K562 (cell line): ENCODE data around the gene ITPR3.

Source experiments
- CTCF ChIP-seq, 3 experiments: IDR thresholded peaks in 2 of 3; conservative IDR thresholded peaks in 1 of 3; 2 replicates each; pipeline ENCODE4 v1.5.1; 2011 to 2012; ENCODE audit warnings: low read length in 3 of 3, mild to moderate bottlenecking in 3 of 3, control low read depth in 2 of 3, improper control_type of control experiment in 1 of 3, inconsistent platforms in 1 of 3, low read depth in 1 of 3, mixed read lengths in 1 of 3, moderate library complexity in 1 of 3; ENCODE audit not compliant: insufficient read depth in 2 of 3
- IRF2 ChIP-seq: sonication (generic); formaldehyde crosslinking; IDR thresholded peaks from 2 replicates; pipeline ENCODE4 v1.8.1; 2022; ENCODE audit warnings: mild to moderate bottlenecking, missing genetic modification reagents

GRCh38 chr6:33679761-33680160 lies 58.6 kb downstream of the ITPR3 start:
- TF ChIP-seq CTCF (IDR thresholded peaks at IDR 0.05 in 2 of 3, conservative IDR thresholded peaks at IDR 0.05 in 1 of 3; ENCODE audit: insufficient read depth in 2 of 3, low read depth in 1 of 3, low read length in 3 of 3) (no peak), IRF2 (CRISPR knock-in tag) (no peak)
